K562 (cell line): ENCODE results near the gene VSIG4. TPM values are rescaled to one million over a fixed set of nuclear protein-coding genes. Genes with fewer than 3 reads are reported as not detected.

ENCODE experiments used
- ATAC-seq: fragments of 200-7000 bp; cut with Tn5 transposase; 3 replicates; pipeline ENCODE4 v1.9.1; 2020; ENCODE audit warnings: moderate library complexity
- BruUV-seq: library from RNA; stranded (reverse); fragments of 400-500 nt; replicated peaks from 2 replicates; lab custom pipeline; 2021; lab: Mats Ljungman, UMichigan
- CTCF ChIA-PET: fragments of 300-600 bp; formaldehyde crosslinking; extraction: SDS; loops from one replicate; lab custom pipeline; 2021; ENCODE audit warnings: low intra/inter-chr PET ratio; lab: Yijun Ruan, JAX
- POLR2A ChIA-PET: fragments of 300-600, 350-650 bp; sonication (Branson Sonifier 250); formaldehyde crosslinking; extraction: SDS; loops from one replicate; lab custom pipeline; 2021; ENCODE audit warnings: antibody characterized with exemption, inconsistent platforms; lab: Yijun Ruan, JAX
- DNase-seq, 4 experiments: peaks; one replicate each; pipeline versions ENCODE4 v3.0.0 to v3.0.0-alpha.2; 2011 to 2018; ENCODE audit warnings: low spot score in 3 of 4, mixed read lengths in 3 of 4; ENCODE audit errors: extremely low read depth in 1 of 4
- FAIRE-seq: peaks from 2 replicates; lab custom pipeline; 2011; peaks lifted over from hg19 to GRCh38; lab: Jason Lieb, UNC
- H2AFZ ChIP-seq: 2 replicates; pipeline ENCODE4 v1.6.0; 2011; ENCODE audit warnings: low read depth, low read length, control low read depth, inconsistent platforms
- H3K27ac ChIP-seq: fragments of 200-600 bp; 3 replicates; pipeline ENCODE4 v1.8.0; 2011; ENCODE audit warnings: low read depth, mild to moderate bottlenecking, control low read depth, inconsistent platforms, low read length, moderate library complexity, mixed read lengths; ENCODE audit errors: extremely low read depth
- H3K27me3 ChIP-seq, 2 experiments: fragments of 300-600 bp in 1 of 2; 2 replicates in 1 of 2; 3 replicates in 1 of 2; pipeline versions ENCODE4 v1.6.0 to v1.8.0; 2011; ENCODE audit warnings: inconsistent platforms in 2 of 2, low read length in 2 of 2, mild to moderate bottlenecking in 1 of 2, mixed read lengths in 1 of 2, moderate library complexity in 1 of 2; ENCODE audit not compliant: control insufficient read depth in 2 of 2, insufficient read depth in 2 of 2
- H3K36me3 ChIP-seq: fragments of 300-600 bp; 3 replicates; pipeline ENCODE4 v1.8.0; 2011; ENCODE audit warnings: mild to moderate bottlenecking, low read length, inconsistent platforms; ENCODE audit not compliant: control insufficient read depth, insufficient read depth
- H3K4me1 ChIP-seq, 2 experiments: fragments of 200-600 bp in 1 of 2; replicated peaks in 1 of 2; 2 replicates in 1 of 2; 3 replicates in 1 of 2; pipeline versions ENCODE4 v1.5.1 to v1.8.0; 2011; ENCODE audit warnings: inconsistent platforms in 2 of 2, low read length in 2 of 2, mild to moderate bottlenecking in 1 of 2, mixed read lengths in 1 of 2, moderate library complexity in 1 of 2; ENCODE audit not compliant: control insufficient read depth in 2 of 2, insufficient read depth in 2 of 2
- H3K4me2 ChIP-seq: 2 replicates; pipeline ENCODE4 v1.6.1; 2011; ENCODE audit warnings: low read length, control low read depth, inconsistent platforms, mixed read lengths; ENCODE audit not compliant: insufficient read depth
- H3K4me3 ChIP-seq: fragments of 200-600 bp; sonication (generic), shearing (Covaris generic); 2 replicates; pipeline ENCODE4 v1.5.1; 2016; ENCODE audit warnings: control low read depth, inconsistent platforms
- H3K79me2 ChIP-seq: fragments of 200-600 bp; 3 replicates; pipeline ENCODE4 v1.8.0; 2011; ENCODE audit warnings: low read length, inconsistent platforms; ENCODE audit not compliant: control insufficient read depth, insufficient read depth
- H3K9ac ChIP-seq, 2 experiments: 2 replicates each; pipeline versions ENCODE4 v1.6.0 to v1.6.1; 2011; ENCODE audit warnings: low read depth in 2 of 2, low read length in 2 of 2, control low read depth in 1 of 2, inconsistent platforms in 1 of 2, mild to moderate bottlenecking in 1 of 2, mixed read lengths in 1 of 2; ENCODE audit not compliant: insufficient read depth in 1 of 2
- H3K9me1 ChIP-seq: one replicate; pipeline ENCODE4 v1.6.0; 2011; ENCODE audit warnings: inconsistent platforms, mild to moderate bottlenecking, low read length, moderate library complexity; ENCODE audit not compliant: control insufficient read depth, insufficient read depth
- H3K9me3 ChIP-seq: replicated peaks from 2 replicates; pipeline ENCODE4 v1.5.1; 2011; ENCODE audit warnings: low read depth, low read length, inconsistent platforms; ENCODE audit not compliant: control insufficient read depth, insufficient read depth
- H4K20me1 ChIP-seq: replicated peaks from 2 replicates; pipeline ENCODE4 v1.6.1; 2011; ENCODE audit warnings: low read length, inconsistent platforms, mixed read lengths; ENCODE audit not compliant: control insufficient read depth, insufficient read depth
- BHLHE40 ChIP-seq: IDR thresholded peaks from 2 replicates; pipeline ENCODE4 v1.6.1; 2011; ENCODE audit warnings: low read length, improper control_type of control experiment
- KDM5B ChIP-seq: fragments of 200-600 bp; sonication (generic); IDR thresholded peaks from 2 replicates; pipeline ENCODE4 v1.6.1; 2012; ENCODE audit warnings: low read depth, mild to moderate bottlenecking, moderate library complexity, low read length, control low read depth, inconsistent platforms; ENCODE audit not compliant: insufficient replicate concordance
- MLLT1 ChIP-seq, 2 experiments: fragments of 450-650 bp; IDR thresholded peaks; 2 replicates each; pipeline ENCODE4 v1.6.1; 2016
- NR2C1 ChIP-seq, 2 experiments: fragments of 450-650 bp; IDR thresholded peaks; 2 replicates each; pipeline ENCODE4 v1.6.1; 2017; ENCODE audit warnings: mild to moderate bottlenecking in 2 of 2, antibody characterized with exemption in 1 of 2, inconsistent platforms in 1 of 2, missing compliant biosample characterization in 1 of 2, missing genetic modification characterization in 1 of 2
- PHF8 ChIP-seq: fragments of 200-600 bp; sonication (generic); IDR thresholded peaks from 2 replicates; pipeline ENCODE4 v1.6.1; 2012; ENCODE audit warnings: mixed run types, mild to moderate bottlenecking, inconsistent platforms, low read length, moderate library complexity, borderline replicate concordance
- ZBTB26 ChIP-seq: fragments of 450-650 bp; formaldehyde crosslinking; IDR thresholded peaks from 2 replicates; pipeline ENCODE4 v1.4.0; 2022; ENCODE audit warnings: missing genetic modification characterization
- ZKSCAN1 ChIP-seq: fragments of 150-350 bp; IDR thresholded peaks from 2 replicates; pipeline ENCODE4 v1.6.1; 2016; ENCODE audit warnings: low read depth, low read length
- ZNF395 ChIP-seq: fragments of 200-800 bp; sonication (Bioruptor generic); IDR thresholded peaks from 2 replicates; pipeline ENCODE4 v1.6.1; 2017; ENCODE audit warnings: missing genetic modification characterization, missing compliant biosample characterization
- ZNF639 ChIP-seq, 2 experiments: fragments of 200-800 bp in 1 of 2; sonication (Bioruptor generic) in 1 of 2; sonication (generic) in 1 of 2; formaldehyde crosslinking in 1 of 2; IDR thresholded peaks in 1 of 2; conservative IDR thresholded peaks in 1 of 2; 2 replicates each; pipeline versions ENCODE4 v1.5.0 to v1.6.1; 2016 to 2020; ENCODE audit warnings: missing compliant biosample characterization in 1 of 2, missing genetic modification characterization in 1 of 2, missing genetic modification reagents in 1 of 2
- ZNF766 ChIP-seq: fragments of 200-800 bp; sonication (Bioruptor generic); conservative IDR thresholded peaks from 2 replicates; pipeline ENCODE4 v1.6.1; 2016; ENCODE audit warnings: missing genetic modification characterization, missing compliant biosample characterization
- WGBS: fragments of 100-300 bp; shearing (Covaris generic); methylation state at CpG from one replicate; pipeline ENCODE4 v1.1.6; 2016; ENCODE audit warnings: low coverage, mixed read lengths; ENCODE audit not compliant: insufficient coverage; ENCODE audit errors: missing lambda C conversion rate; 5-methylcytosine and 5-hydroxymethylcytosine counted together
- in situ Hi-C: fragments of 300-500 bp; cut with MboI; formaldehyde crosslinking; loops from 4 replicates; pipeline ENCODE4 v1.15.0; 2018; ENCODE audit warnings: inconsistent platforms, mixed read lengths
- intact Hi-C: fragments of 100-400 bp; cut with micrococcal nuclease; formaldehyde crosslinking; loops from 2 replicates; pipeline ENCODE4 v1.14.2; 2022
- polyA plus RNA-seq, 8 experiments: library from polyadenylated mRNA; depleted of rRNA in 4 of 8; stranded (reverse) in 5 of 8; unstranded in 3 of 8; fragments of >200 nt; fragmentation: Nextera tagmentation in 2 of 8; fragmentation: Illumina TruSeq in 1 of 8; extraction: Ambion mirVana in 2 of 8; extraction: Trizol in 1 of 8; gene quantifications; 2 replicates each; pipeline versions ENCODE4 v1.2.1 to v1.2.3, GENCODE V29; 2011 to 2014; ENCODE audit warnings: inconsistent platforms in 1 of 8, missing spikeins in 1 of 8
- total RNA-seq, 7 experiments: library from RNA; depleted of rRNA in 6 of 7; stranded (reverse); fragments of >200 nt in 6 of 7; fragmentation: Illumina TruSeq in 2 of 7; extraction: Trizol in 2 of 7; gene quantifications; 2 replicates each; pipeline versions ENCODE4 v1.2.1 to v1.2.3, GENCODE V29; 2011 to 2021; ENCODE audit warnings: low replicate concordance in 1 of 7

The VSIG4 gene
- total and polyA plus RNA-seq, 9 of the 15 experiments (the other 6 are each of a cell fraction or from before 2014, with no cell fraction given), result 0.22 to 1.6 (median 0.46) TPM; not detected in 1

- no TSS peak for BruUV-seq
- ATAC-seq (peak; percentile 6), DNase-seq (peak in 1 of 4 experiments; percentile 16), FAIRE-seq (no peak)
- peak overlapping the region; percentile 39 to 88; a peak in 2 of 4 replicates for H3K9ac ChIP-seq
- CTCF ChIA-PET, result no interaction called here
- in situ Hi-C loops, result no loop called here
- no peak overlapping the region for H2AFZ ChIP-seq
- peak overlapping the region; percentile 50 for H3K4me3 ChIP-seq
- H3K9me1 ChIP-seq, result no peaks in the 10 kb centered on the region
- WGBS, result 0% methylated on average over 1 of the region's 3 CpGs
- POLR2A ChIA-PET, result interaction anchor here (0.6 to 5.3 kb wide), 12 partner anchors 9 to 1004 kb away, joined by 3 to 49 read pairs (median 4); no protein-coding TSS in a partner anchor
- no peaks in the 10 kb centered on the region for H4K20me1 ChIP-seq
- peaks cover 3% of the 10 kb centered on the region; the same call in 1 of the 3 replicates for H3K36me3 ChIP-seq
- peak overlapping the region; percentile 80 for H3K4me2 ChIP-seq
- H3K27ac ChIP-seq, result peak overlapping the region; percentile 99
- H3K9me3 ChIP-seq, result no peaks in the 10 kb centered on the region
- H3K79me2 ChIP-seq, result peaks cover 64% of the 10 kb centered on the region
- no peaks in the 10 kb centered on the region for H3K27me3 ChIP-seq
- intact Hi-C loops, result no loop called here
- H3K4me1 ChIP-seq, result peaks cover 11 to 77% of the 10 kb centered on the region in 2 experiments; a peak in 4 of 5 replicates
- TF ChIP-seq PHF8, result peak; percentile 15; the same call in 1 of the 2 replicates
- 0 out of 2 replicates have a peak, but pooled peaks have one; percentile 10 for TF ChIP-seq ZBTB26 (CRISPR knock-in tag)
- TF ChIP-seq MLLT1 (IDR thresholded peaks at IDR 0.05), result peak in 1 of 2 experiments; percentile 18; a peak in 2 of 4 replicates
- 0 out of 2 replicates have a peak, but pooled peaks have one; percentile 54 for TF ChIP-seq ZKSCAN1
- TF ChIP-seq ZNF639 (CRISPR knock-in tag; conservative IDR thresholded peaks at IDR 0.05 in 1 of 2, IDR thresholded peaks at IDR 0.05 in 1 of 2), result 0 out of 4 replicates have a peak, but pooled peaks of 1 of the 2 experiments have one; percentile 18
- peak; percentile 38; the same call in 1 of the 2 replicates for TF ChIP-seq ZNF766 (CRISPR knock-in tag)
- peak; percentile 81; the same call in 1 of the 2 replicates for TF ChIP-seq ZNF395 (CRISPR knock-in tag)
- no peak for TF ChIP-seq BHLHE40
- no peak for TF ChIP-seq NR2C1 (IDR thresholded peaks at IDR 0.05)
- TF ChIP-seq NR2C1 (tag; IDR thresholded peaks at IDR 0.05), result peak; percentile 14; the same call in 1 of the 2 replicates
- peak; percentile 46 for TF ChIP-seq KDM5B
These were observed 40.8 kb downstream of the VSIG4 start for GRCh38 chrX:65999029-65999562.
